Duodenal mucosa (tissue), 2 donors: ENCODE measurements around the gene SGK2.

Experiments
- H3K27ac ChIP-seq: one replicate; pipeline ENCODE4 v1.7.0; 2013; ENCODE audit warnings: low read depth, low read length
- H3K27me3 ChIP-seq, 2 donors: one replicate each; pipeline ENCODE4 v1.7.0; 2013; ENCODE audit warnings: low read length in 2 of 2, control low read depth in 1 of 2; ENCODE audit not compliant: insufficient read depth in 2 of 2, control insufficient read depth in 1 of 2
- H3K36me3 ChIP-seq, 2 donors: one replicate each; pipeline ENCODE4 v1.7.0; 2013; ENCODE audit warnings: low read length in 2 of 2, control low read depth in 1 of 2; ENCODE audit not compliant: insufficient read depth in 2 of 2, control insufficient read depth in 1 of 2
- H3K4me1 ChIP-seq, 2 donors: one replicate each; pipeline ENCODE4 v1.7.0; 2013; ENCODE audit warnings: low read length in 2 of 2, control low read depth in 1 of 2; ENCODE audit not compliant: insufficient read depth in 2 of 2, control insufficient read depth in 1 of 2
- H3K4me3 ChIP-seq, 2 donors: one replicate each; pipeline ENCODE4 v1.7.0; 2013; ENCODE audit warnings: low read length in 2 of 2, low read depth in 1 of 2
- H3K9ac ChIP-seq, 2 donors: one replicate each; pipeline ENCODE4 v1.7.0; 2013; ENCODE audit warnings: low read length in 2 of 2, low read depth in 1 of 2
- H3K9me3 ChIP-seq, 2 donors: one replicate each; pipeline ENCODE4 v1.7.0; 2013; ENCODE audit warnings: low read length in 2 of 2, control low read depth in 1 of 2; ENCODE audit not compliant: control insufficient read depth in 1 of 2

Gene SGK2

GRCh38 chr20:43528258-43528875 lies 30.5 kb upstream of the SGK2 start:
- Histone ChIP-seq H3K36me3 (peaks cover 0 to 4% of the 10 kb centered on the region in 2 donors), H3K4me1 (peaks cover 14 to 15% of the 10 kb centered on the region in 2 donors), H3K9me3 (no peaks in the 10 kb centered on the region), H3K27me3 (no peaks in the 10 kb centered on the region), H3K27ac (no peak overlapping the region), H3K4me3 (no peak overlapping the region), H3K9ac (no peak overlapping the region)

DNA sequence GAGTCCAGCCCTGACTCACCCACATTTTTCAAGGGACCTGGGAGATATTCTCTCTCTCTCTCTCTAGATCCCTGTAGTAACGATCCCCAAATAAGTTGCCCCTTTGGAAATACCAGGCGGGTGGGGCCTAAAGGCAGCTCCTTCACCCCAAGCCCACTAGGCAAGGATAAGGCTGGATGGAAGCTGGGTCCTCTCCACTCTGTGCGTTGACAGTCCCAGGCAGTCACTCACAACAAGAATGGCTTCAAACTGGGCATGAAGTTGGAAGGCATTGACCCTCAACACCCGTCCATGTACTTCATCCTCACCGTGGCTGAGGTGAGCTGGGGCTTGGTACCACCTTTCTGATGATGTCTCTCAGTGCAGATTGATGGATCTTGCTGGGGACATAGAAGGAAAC lies 29.8 kb upstream of the SGK2 start:
- Histone ChIP-seq H3K4me3 (no peak overlapping the region), H3K36me3 (peaks cover 0 to 4% of the 10 kb centered on the region in 2 donors), H3K4me1 (peaks cover 14 to 15% of the 10 kb centered on the region in 2 donors), H3K27ac (no peak overlapping the region), H3K9ac (no peak overlapping the region), H3K27me3 (no peaks in the 10 kb centered on the region), H3K9me3 (no peaks in the 10 kb centered on the region)

GRCh38 chr20:43529457-43530153 lies 29.2 kb upstream of the SGK2 start:
- Histone ChIP-seq H3K36me3 (peaks cover 0 to 4% of the 10 kb centered on the region in 2 donors), H3K9ac (no peak overlapping the region), H3K27ac (no peak overlapping the region), H3K27me3 (no peaks in the 10 kb centered on the region), H3K4me3 (no peak overlapping the region), H3K9me3 (no peaks in the 10 kb centered on the region), H3K4me1 (peaks cover 14 to 15% of the 10 kb centered on the region in 2 donors)

DNA sequence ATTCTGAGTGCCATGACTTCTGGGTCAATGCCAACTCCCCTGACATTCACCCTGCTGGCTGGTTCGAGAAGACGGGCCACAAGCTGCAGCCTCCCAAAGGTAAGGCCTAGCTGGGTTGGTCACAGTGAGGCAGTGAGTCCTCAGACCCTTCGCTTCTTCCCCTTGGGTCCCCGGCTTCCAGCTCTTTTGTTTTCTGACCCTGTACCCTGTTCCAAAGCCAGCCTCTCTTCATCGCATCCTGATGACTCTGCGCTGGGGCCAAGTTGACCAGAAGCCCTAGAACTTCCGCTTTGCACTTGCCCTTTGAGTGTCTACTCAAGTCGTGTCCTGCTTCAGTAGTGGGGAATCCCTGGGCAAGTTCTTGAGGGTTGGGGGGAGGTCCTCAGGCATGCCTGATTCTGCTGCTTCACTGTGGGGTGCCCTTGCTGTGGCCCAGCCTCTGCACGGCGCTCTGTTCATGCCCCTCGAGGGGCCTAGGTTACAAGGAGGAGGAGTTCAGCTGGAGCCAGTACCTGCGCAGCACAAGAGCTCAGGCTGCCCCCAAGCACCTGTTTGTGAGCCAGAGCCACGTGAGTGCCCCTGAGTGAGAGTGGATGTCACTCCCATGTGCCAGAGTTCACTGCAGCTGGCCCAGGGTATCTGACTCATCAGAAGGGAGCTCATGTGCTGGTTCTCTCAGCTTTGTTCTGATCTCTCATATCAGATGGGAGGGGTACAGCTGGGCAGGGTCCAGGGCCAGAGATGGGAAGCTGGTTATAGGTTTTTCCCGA lies 28.3 kb upstream of the SGK2 start:
- Histone ChIP-seq H3K4me3 (no peak overlapping the region), H3K9me3 (no peaks in the 10 kb centered on the region), H3K27ac (no peak overlapping the region), H3K36me3 (peaks cover 0 to 4% of the 10 kb centered on the region in 2 donors), H3K27me3 (no peaks in the 10 kb centered on the region), H3K9ac (no peak overlapping the region), H3K4me1 (peaks cover 14 to 15% of the 10 kb centered on the region in 2 donors)

DNA sequence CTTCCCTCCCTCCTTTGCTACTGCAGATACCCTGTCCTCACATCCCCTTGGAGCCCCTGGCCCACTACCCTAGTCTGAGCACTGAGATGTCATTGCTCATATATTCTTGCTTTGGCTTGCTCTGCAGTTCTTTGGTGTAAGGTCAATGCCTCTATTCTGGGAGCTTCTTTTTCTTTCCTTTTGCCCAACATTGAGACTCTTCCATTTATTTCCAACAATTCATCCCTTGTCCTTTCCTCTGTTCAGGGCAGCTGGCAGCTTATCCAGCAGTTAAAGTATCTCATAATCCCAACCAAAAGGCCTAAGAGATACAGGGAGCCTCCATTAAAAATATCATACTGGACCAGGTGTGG lies 27.8 kb upstream of the SGK2 start:
- no peak overlapping the region for H3K9ac ChIP-seq
- H3K27ac ChIP-seq: no peak overlapping the region
- no peak overlapping the region for H3K4me3 ChIP-seq
- H3K9me3 ChIP-seq: no peaks in the 10 kb centered on the region
- H3K36me3 ChIP-seq: peaks cover 2 to 4% of the 10 kb centered on the region in 2 donors
- H3K27me3 ChIP-seq: no peaks in the 10 kb centered on the region
- H3K4me1 ChIP-seq: peaks cover 14 to 15% of the 10 kb centered on the region in 2 donors

- H3K27ac ChIP-seq: no peak overlapping the region
- peaks cover 4 to 6% of the 10 kb centered on the region in 2 donors for H3K36me3 ChIP-seq
- H3K4me3 ChIP-seq: no peak overlapping the region
- no peak overlapping the region for H3K9ac ChIP-seq
- H3K9me3 ChIP-seq: no peaks in the 10 kb centered on the region
- H3K4me1 ChIP-seq: peaks cover 14 to 15% of the 10 kb centered on the region in 2 donors
- no peaks in the 10 kb centered on the region for H3K27me3 ChIP-seq
Measured at GRCh38 chr20:43532416-43533055, 26.3 kb upstream of the SGK2 start.

GRCh38 chr20:43533060-43533459 lies 25.8 kb upstream of the SGK2 start:
- Histone ChIP-seq H3K9me3 (no peaks in the 10 kb centered on the region), H3K4me1 (peaks cover 14 to 15% of the 10 kb centered on the region in 2 donors), H3K9ac (no peak overlapping the region), H3K4me3 (no peak overlapping the region), H3K36me3 (peaks cover 4 to 6% of the 10 kb centered on the region in 2 donors), H3K27ac (no peak overlapping the region), H3K27me3 (no peaks in the 10 kb centered on the region)

DNA sequence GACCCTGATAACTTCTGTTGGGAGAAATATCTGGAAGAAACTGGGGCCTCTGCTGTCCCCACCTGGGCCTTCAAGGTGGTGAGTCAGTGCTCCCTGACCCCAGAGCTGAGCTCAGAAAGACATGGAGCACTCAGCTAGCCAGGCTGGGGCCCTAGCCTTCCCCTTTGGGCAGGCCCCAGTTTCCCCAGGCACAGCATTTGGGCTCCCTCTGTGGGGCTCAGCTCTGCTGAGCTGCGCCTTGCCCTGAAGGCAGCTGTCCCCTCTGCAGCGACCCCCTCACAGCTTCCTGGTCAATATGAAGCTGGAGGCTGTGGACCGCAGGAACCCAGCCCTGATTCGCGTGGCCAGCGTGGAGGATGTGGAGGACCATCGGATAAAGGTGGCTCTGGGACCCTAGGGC lies 24.8 kb upstream of the SGK2 start:
- no peak overlapping the region for H3K27ac ChIP-seq
- no peak overlapping the region for H3K4me3 ChIP-seq
- H3K36me3 ChIP-seq: peaks cover 3 to 6% of the 10 kb centered on the region in 2 donors
- no peaks in the 10 kb centered on the region for H3K9me3 ChIP-seq
- H3K27me3 ChIP-seq: no peaks in the 10 kb centered on the region
- peaks cover 14 to 15% of the 10 kb centered on the region in 2 donors for H3K4me1 ChIP-seq
- H3K9ac ChIP-seq: no peak overlapping the region

GRCh38 chr20:43534791-43535350 lies 24.0 kb upstream of the SGK2 start:
- Histone ChIP-seq H3K36me3 (peaks cover 0 to 6% of the 10 kb centered on the region in 2 donors), H3K27me3 (no peaks in the 10 kb centered on the region), H3K4me1 (peaks cover 14 to 15% of the 10 kb centered on the region in 2 donors)

More at GRCh38 chr20:43534791-43535350, 24.0 kb upstream of the SGK2 start:
- no peak overlapping the region for H3K9ac ChIP-seq
- no peak overlapping the region for H3K27ac ChIP-seq
- no peaks in the 10 kb centered on the region for H3K9me3 ChIP-seq
- H3K4me3 ChIP-seq: no peak overlapping the region
